ENCODE data around the gene CLEC4E. TPM values are rescaled to one million over a fixed set of nuclear protein-coding genes. Genes with fewer than 3 reads are reported as not detected.
"Not testable (repeated sequence)": the region's sequence is repeated elsewhere in the genome, so short reads cannot be mapped to it uniquely, and the experiment has no call there.

The CLEC4E gene
- total and polyA plus RNA-seq, 8 donors: 1.2 to 5.1 (median 1.7) TPM; not detected in 3

DNA sequence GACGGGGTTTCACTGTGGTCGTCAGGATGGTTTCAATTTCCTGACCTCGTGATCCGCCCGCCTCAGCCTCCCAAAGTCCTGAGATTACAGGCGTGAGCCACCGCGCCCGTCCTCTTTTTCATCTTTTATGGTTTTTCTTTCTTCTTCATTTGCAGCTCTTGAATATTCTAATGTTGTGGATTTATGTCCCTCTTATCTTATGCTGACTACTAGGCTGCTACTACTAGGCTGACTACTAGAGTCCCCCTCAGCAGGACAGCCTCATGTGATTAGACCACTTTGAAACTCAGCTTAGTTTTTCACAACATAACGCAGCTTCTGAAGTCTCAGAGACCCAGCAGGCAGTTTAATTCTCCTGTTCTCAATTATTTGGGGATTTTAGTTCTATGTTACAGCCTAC, 857 bp upstream of the CLEC4E start:
- intact Hi-C loops (cut with DNase I; ENCODE audit: low total_unique reads): no loop called here
- 72 to 86% (median 79%) methylated on average over 10 of the region's 10 CpGs for WGBS, 5 donors

GRCh38 chr12:8537820-8538219, 2.9 kb downstream of the CLEC4E start:
- DNase-seq; intact Hi-C loops (cut with DNase I; ENCODE audit: low total_unique reads): not testable (repeated sequence)

More for the DNA sequence above, 857 bp upstream of the CLEC4E start:
- Histone ChIP-seq H3K9me3 (no peaks in the 10 kb centered on the region), H3K27me3 (peaks cover 0 to 11% (median 0%) of the 10 kb centered on the region in 3 donors), H3K4me3 (no peak overlapping the region), H3K36me3 (no peaks in the 10 kb centered on the region), H3K27ac (peak overlapping the region in 2 of 5 donors; percentile 41 to 50), H3K4me1 (peaks cover 0 to 4% (median 0%) of the 10 kb centered on the region in 4 donors)
- TF ChIP-seq, protein P1, sequence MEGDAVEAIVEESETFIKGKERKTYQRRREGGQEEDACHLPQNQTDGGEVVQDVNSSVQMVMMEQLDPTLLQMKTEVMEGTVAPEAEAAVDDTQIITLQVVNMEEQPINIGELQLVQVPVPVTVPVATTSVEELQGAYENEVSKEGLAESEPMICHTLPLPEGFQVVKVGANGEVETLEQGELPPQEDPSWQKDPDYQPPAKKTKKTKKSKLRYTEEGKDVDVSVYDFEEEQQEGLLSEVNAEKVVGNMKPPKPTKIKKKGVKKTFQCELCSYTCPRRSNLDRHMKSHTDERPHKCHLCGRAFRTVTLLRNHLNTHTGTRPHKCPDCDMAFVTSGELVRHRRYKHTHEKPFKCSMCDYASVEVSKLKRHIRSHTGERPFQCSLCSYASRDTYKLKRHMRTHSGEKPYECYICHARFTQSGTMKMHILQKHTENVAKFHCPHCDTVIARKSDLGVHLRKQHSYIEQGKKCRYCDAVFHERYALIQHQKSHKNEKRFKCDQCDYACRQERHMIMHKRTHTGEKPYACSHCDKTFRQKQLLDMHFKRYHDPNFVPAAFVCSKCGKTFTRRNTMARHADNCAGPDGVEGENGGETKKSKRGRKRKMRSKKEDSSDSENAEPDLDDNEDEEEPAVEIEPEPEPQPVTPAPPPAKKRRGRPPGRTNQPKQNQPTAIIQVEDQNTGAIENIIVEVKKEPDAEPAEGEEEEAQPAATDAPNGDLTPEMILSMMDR (IDR thresholded peaks at IDR 0.05): no peak
- TF ChIP-seq POLR2A (IDR thresholded peaks at IDR 0.05): no peak
- no peak for TF ChIP-seq EP300 (IDR thresholded peaks at IDR 0.05)
- no peak for TF ChIP-seq POLR2AphosphoS5 (IDR thresholded peaks at IDR 0.05)
- DNase-seq: no peak

DNA sequence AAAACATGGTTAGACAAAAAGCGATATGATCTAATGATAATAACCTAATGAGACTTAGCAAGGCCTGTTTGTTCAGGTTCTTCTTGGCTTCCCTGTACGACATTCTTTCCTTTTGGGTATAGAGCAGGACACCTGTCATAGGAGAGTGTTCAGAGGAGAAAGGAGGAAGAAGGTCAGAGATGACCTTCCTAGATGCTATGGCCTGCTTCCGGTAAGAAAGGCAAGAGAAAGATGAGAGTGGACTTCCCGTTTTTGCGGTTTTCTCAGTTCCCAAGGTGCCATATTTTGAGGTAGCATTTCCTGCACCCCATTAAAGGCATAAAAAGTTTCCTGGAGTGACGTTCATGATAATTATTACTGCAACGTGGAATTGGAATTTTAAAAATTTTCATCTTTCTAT, 8.7 kb downstream of the CLEC4E start:
- no peaks in the 10 kb centered on the region for H3K36me3 ChIP-seq
- H3K4me1 ChIP-seq: no peaks in the 10 kb centered on the region
- H3K4me3 ChIP-seq: no peak overlapping the region
- TF ChIP-seq POLR2AphosphoS5 (IDR thresholded peaks at IDR 0.05): no peak
- TF ChIP-seq, protein P1 (IDR thresholded peaks at IDR 0.05): no peak
- no peak for TF ChIP-seq EP300 (IDR thresholded peaks at IDR 0.05)
- no peak for TF ChIP-seq POLR2A (IDR thresholded peaks at IDR 0.05)
- intact Hi-C loops (cut with DNase I; ENCODE audit: low total_unique reads): no loop called here
- 74 to 82% (median 76%) methylated on average over 7 of the region's 7 CpGs for WGBS, 5 donors
- DNase-seq: no peak
- H3K27me3 ChIP-seq: peaks cover 0 to 15% (median 4%) of the 10 kb centered on the region in 3 donors
- H3K9me3 ChIP-seq: no peaks in the 10 kb centered on the region
- no peak overlapping the region for H3K27ac ChIP-seq

More at GRCh38 chr12:8537820-8538219, 2.9 kb downstream of the CLEC4E start:
- not testable (repeated sequence) for H3K36me3 ChIP-seq, H3K4me1 ChIP-seq, H3K27ac ChIP-seq, H3K9me3 ChIP-seq
- H3K4me3 ChIP-seq: peak overlapping the region in 1 of 4 donors; percentile 30
- peaks cover 0 to 16% (median 0%) of the 10 kb centered on the region in 3 donors for H3K27me3 ChIP-seq
- 90 to 94% (median 93%) methylated on average over 14 to 16 of the region's 16 CpGs for WGBS, 5 donors

GRCh38 chr12:8527250-8528130, 13.2 kb downstream of the CLEC4E start:
- 68 to 85% (median 73%) methylated on average over 11 to 30 of the region's 30 CpGs for WGBS, 5 donors
- TF ChIP-seq POLR2A (IDR thresholded peaks at IDR 0.05) (no peak), EP300 (IDR thresholded peaks at IDR 0.05) (no peak), POLR2AphosphoS5 (IDR thresholded peaks at IDR 0.05) (no peak)
- TF ChIP-seq, protein P1 (IDR thresholded peaks at IDR 0.05): no peak
- Histone ChIP-seq H3K36me3 (no peaks in the 10 kb centered on the region), H3K9me3 (peaks cover 0 to 13% (median 2%) of the 10 kb centered on the region in 4 donors), H3K4me1 (no peaks in the 10 kb centered on the region), H3K27ac (no peak overlapping the region), H3K4me3 (no peak overlapping the region), H3K27me3 (peaks cover 0 to 15% (median 4%) of the 10 kb centered on the region in 3 donors)
- DNase-seq: no peak
- intact Hi-C loops (cut with DNase I; ENCODE audit: low total_unique reads): no loop called here

Measured in stomach (tissue), 9 donors.